Kidney (tissue), 14 donors: ENCODE data around the gene LSM12. TPM values are rescaled to one million over a fixed set of nuclear protein-coding genes. Genes with fewer than 3 reads are reported as not detected.

Experiments used
- DNase-seq, 5 donors: peaks; one replicate each; pipeline ENCODE4 v3.0.0-alpha.2; 2013 to 2020
- FAIRE-seq: peaks from 2 replicates; lab custom pipeline; 2012; peaks lifted over from hg19 to GRCh38; lab: Jason Lieb, UNC
- H3K27ac ChIP-seq, 2 donors: one replicate each; pipeline ENCODE4 v1.7.0; 2013; ENCODE audit warnings: low read depth in 2 of 2, low read length in 2 of 2, inconsistent platforms in 1 of 2
- H3K27me3 ChIP-seq: one replicate; pipeline ENCODE4 v1.7.1; 2013; ENCODE audit warnings: low read length, inconsistent platforms; ENCODE audit not compliant: control insufficient read depth, insufficient read depth
- H3K36me3 ChIP-seq, 3 donors: one replicate each; pipeline versions ENCODE4 v1.7.0 to v1.7.1; 2013; ENCODE audit warnings: low read length in 3 of 3, control low read depth in 1 of 3, inconsistent platforms in 1 of 3; ENCODE audit not compliant: insufficient read depth in 3 of 3, control insufficient read depth in 2 of 3
- H3K4me1 ChIP-seq, 3 donors: one replicate each; pipeline versions ENCODE4 v1.7.0 to v1.7.1; 2013; ENCODE audit warnings: low read length in 3 of 3, inconsistent platforms in 1 of 3, low read depth in 1 of 3; ENCODE audit not compliant: control insufficient read depth in 2 of 3, insufficient read depth in 2 of 3
- H3K4me3 ChIP-seq, 3 donors: one replicate each; pipeline versions ENCODE4 v1.7.0 to v1.8.1; 2013; ENCODE audit warnings: low read length in 3 of 3, control low read depth in 1 of 3, inconsistent platforms in 1 of 3
- H3K9ac ChIP-seq, 3 donors: one replicate each; pipeline versions ENCODE4 v1.7.0 to v1.7.1; 2013; ENCODE audit warnings: low read length in 3 of 3, control low read depth in 1 of 3, inconsistent platforms in 1 of 3
- H3K9me3 ChIP-seq, 3 donors: one replicate each; pipeline versions ENCODE4 v1.7.0 to v1.7.1; 2013; ENCODE audit warnings: low read length in 3 of 3, control low read depth in 1 of 3, inconsistent platforms in 1 of 3; ENCODE audit not compliant: control insufficient read depth in 2 of 3, insufficient read depth in 1 of 3
- CTCF ChIP-seq: IDR thresholded peaks from 3 replicates; pipeline ENCODE4 v1.5.1; 2012; ENCODE audit warnings: mild to moderate bottlenecking, moderate library complexity, borderline replicate concordance; ENCODE audit not compliant: insufficient read depth; ENCODE audit errors: extremely low read depth
- intact Hi-C: fragments of 100-400 bp; cut with DNase I; formaldehyde crosslinking; loops from one replicate; pipeline ENCODE4 v1.11.1; 2022
- polyA plus RNA-seq: library from polyadenylated mRNA; stranded (reverse); fragments of 350-450 nt; fragmentation: Illumina TruSeq; extraction: RNeasy Lipid Tissue Mini Kit (QIAGEN cat#74804); gene quantifications from one replicate; pipeline ENCODE4 v1.2.3, GENCODE V29; 2014; ENCODE audit warnings: low read depth, low replicate concordance; ENCODE audit not compliant: insufficient read depth
- total RNA-seq: library from RNA; stranded (reverse); fragmentation: NEBNext Ultra II Directional; extraction: Animal tissue kit (Norgen Biotek cat#: 25700); gene quantifications from one replicate; pipeline ENCODE4 v1.2.1, GENCODE V29; 2021
- donor health status: control.
- donor health status: control.
- donor health status: control.
- donor health status: control.
- donor health status: control.
- donor health status: DM: yes; HTN: yes; CAD: no.
- donor health status: Normal renal cell carcinoma (clear cell type).

The LSM12 gene
- total and polyA plus RNA-seq, 2 donors from 2014 or later = 29.0 to 47.6 TPM

- Histone ChIP-seq H3K27ac (peak overlapping the region; percentile 14 to 57), H3K4me1 (peaks cover 0 to 33% (median 0%) of the 10 kb centered on the region in 3 donors), H3K4me3 (peak overlapping the region in 2 of 3 donors; percentile 50 to 75), H3K27me3 (peaks cover 8% of the 10 kb centered on the region), H3K9me3 (no peaks in the 10 kb centered on the region), H3K36me3 (peaks cover 0 to 7% (median 6%) of the 10 kb centered on the region in 3 donors), H3K9ac (peak overlapping the region in 1 of 3 donors; percentile 19)
- DNase-seq (peak in 4 of 5 donors; percentile 32 to 82 (median 62)), FAIRE-seq (no peak)
- no peak for TF ChIP-seq CTCF
- intact Hi-C loops = no loop called here
Measured at GRCh38 chr17:44004761-44005526, 61.5 kb downstream of the LSM12 start.

DNA sequence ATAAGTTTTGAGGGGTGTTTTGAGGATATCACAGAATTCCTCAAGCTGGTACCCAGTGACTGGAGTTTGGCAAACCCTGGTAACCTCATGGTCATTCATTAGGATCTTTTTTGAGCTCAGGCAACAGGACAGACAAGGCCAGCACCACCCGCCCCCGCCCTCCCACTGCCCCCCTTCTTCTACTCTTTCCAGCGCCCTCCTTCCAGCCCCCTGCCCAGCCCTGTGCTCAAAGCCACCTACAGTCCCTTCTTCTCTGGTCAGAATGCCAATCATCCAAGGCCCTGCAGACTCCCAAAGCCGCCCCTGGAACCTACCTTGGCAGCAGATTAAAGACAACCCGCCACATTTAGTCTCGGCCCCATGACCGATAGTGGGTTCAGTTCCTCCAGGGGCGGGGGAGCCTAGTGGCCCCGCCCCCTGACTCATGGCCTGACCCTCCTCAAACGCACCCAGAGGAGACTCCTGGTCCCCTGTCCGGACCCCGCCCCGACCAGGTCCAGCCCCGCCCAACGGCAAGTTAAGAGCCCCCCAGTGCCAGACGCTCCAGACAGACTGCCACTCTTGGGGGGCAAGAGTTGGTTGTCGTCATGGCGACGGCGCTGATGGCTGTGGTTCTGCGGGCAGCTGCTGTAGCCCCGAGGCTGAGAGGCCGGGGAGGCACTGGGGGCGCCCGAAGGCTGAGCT lies 62.3 kb downstream of the LSM12 start, which contains the start of gene NAGS:
NAGS (plus strand) TSS at position 546 of the 684 bp plus-strand sequence; CDS start at position 588, 42 bp downstream.
- peaks cover 0 to 5% (median 3%) of the 10 kb centered on the region in 3 donors for H3K36me3 ChIP-seq
- no peak for TF ChIP-seq CTCF
- peak within 1 kb of the TSS; percentile 14 to 57 for H3K27ac ChIP-seq
- peaks cover 8% of the 10 kb centered on the region for H3K27me3 ChIP-seq
- DNase-seq = peak in 4 of 5 donors; percentile 24 to 87 (median 62)
- intact Hi-C loops = no loop called here
- H3K9ac ChIP-seq = peak within 1 kb of the TSS in 1 of 3 donors; percentile 19
- FAIRE-seq = no peak
- peaks cover 0 to 31% (median 0%) of the 10 kb centered on the region in 3 donors for H3K4me1 ChIP-seq
- peak within 1 kb of the TSS in 2 of 3 donors; percentile 50 to 75 for H3K4me3 ChIP-seq
- H3K9me3 ChIP-seq = no peaks in the 10 kb centered on the region

DNA sequence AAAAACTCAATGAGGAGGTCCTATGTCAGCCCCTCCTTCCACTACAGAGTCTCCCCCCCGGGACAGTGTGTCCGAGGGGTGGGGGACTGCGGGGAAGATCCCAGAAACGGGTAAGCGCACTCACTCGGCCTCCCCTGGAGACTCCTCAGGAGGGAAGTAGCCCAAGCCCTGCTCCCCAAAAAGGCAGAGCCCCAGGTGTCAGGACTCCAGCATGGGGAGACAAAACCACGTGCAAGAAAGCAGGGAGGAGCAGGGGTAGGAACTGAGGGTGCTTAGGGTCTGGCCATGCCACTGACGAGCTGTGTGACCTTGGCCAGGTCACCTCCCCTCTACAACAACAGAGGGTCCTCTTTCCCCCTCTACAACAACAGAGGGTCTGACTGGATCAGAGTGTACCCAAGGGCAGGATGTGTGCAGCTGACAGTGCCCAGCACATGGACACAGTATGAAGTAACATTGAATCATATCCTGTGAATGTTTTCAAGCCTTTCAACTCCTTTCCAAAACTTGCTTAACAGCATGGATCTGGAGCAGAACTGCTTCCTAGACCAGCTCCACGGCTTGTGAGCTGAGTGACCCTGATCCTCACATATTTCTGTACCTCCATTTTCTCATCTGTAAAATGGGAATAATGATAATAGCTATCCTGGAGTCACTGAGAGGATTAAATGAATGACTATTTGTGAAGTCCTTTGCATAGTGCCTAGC lies 64.2 kb downstream of the LSM12 start:
- peaks cover 8% of the 10 kb centered on the region for H3K27me3 ChIP-seq
- no peak for DNase-seq
- H3K4me1 ChIP-seq = peaks cover 0 to 21% (median 0%) of the 10 kb centered on the region in 3 donors
- no peaks in the 10 kb centered on the region for H3K36me3 ChIP-seq
- H3K4me3 ChIP-seq = no peak overlapping the region
- no peak overlapping the region for H3K9ac ChIP-seq
- intact Hi-C loops = no loop called here
- TF ChIP-seq CTCF = no peak
- FAIRE-seq = no peak
- no peak overlapping the region for H3K27ac ChIP-seq
- no peaks in the 10 kb centered on the region for H3K9me3 ChIP-seq
